ENCODE results near the gene ITGAL.

- TF ChIP-seq CTCF (conservative IDR thresholded peaks at IDR 0.05), result no peak
- TF ChIP-seq ZFX (IDR thresholded peaks at IDR 0.05), result no peak
Observed at GRCh38 chr16:30446203-30446595, 26.3 kb upstream of the ITGAL start.
